DND-41 (cell line): ENCODE data around the gene ACSM3.

Experiments
- CTCF ChIP-seq: IDR thresholded peaks from 2 replicates; pipeline ENCODE4 v1.5.1; 2012; ENCODE audit warnings: borderline replicate concordance, low read length, moderate library complexity, mild to moderate bottlenecking; ENCODE audit not compliant: poor library complexity, severe bottlenecking; ENCODE audit errors: extremely low read depth
- EZH2 ChIP-seq: IDR thresholded peaks from 3 replicates; pipeline ENCODE4 v1.6.1; 2012; ENCODE audit warnings: borderline replicate concordance, low read depth, mild to moderate bottlenecking, moderate library complexity, low read length, inconsistent platforms; ENCODE audit not compliant: severe bottlenecking

- TF ChIP-seq CTCF (no peak), EZH2 (no peak)
Observed at GRCh38 chr16:20781697-20782096, 17.9 kb downstream of the ACSM3 start.
